ENCODE data around the gene UGT1A9. TPM values are rescaled to one million over a fixed set of nuclear protein-coding genes. Genes with fewer than 3 reads are reported as not detected.

Gene UGT1A9
- total and polyA plus RNA-seq, 2 of the 13 experiments (the other 11 are each of a cell fraction or from before 2014, with no cell fraction given) = 0.07 TPM; not detected in 1

DNA sequence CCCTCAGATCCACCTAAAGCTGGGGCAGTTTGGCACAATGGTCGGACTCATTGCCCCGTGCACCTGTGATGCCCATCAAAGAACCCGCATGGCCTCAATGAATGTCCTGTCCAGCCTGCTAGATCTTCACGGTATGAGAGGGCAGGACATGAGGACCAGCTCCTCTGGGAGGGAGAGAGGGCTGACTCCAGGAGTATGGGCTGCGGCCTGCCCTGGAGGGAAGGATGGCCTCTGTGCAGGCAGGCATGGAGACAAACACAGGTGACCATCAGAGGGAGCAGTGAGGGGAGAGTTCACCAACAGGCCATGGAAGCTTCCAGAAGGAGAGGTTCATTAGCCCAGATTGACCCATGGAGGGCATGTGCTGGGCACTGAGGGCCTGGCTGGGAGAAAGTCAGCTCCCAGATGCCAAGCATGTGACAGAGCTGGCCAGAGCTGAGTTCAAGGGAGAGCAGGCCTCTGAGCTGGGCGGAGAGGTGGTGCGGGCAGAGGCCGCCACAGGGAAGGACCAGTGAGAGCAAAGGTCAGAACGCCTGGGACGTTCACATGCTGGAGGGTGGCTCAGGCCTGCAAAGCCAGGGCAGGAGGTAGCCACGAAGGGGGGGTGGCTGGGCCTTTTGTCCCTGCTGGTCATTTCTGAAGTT, 146.4 kb downstream of the UGT1A9 start (continued):
- TF ChIP-seq, protein P1, sequence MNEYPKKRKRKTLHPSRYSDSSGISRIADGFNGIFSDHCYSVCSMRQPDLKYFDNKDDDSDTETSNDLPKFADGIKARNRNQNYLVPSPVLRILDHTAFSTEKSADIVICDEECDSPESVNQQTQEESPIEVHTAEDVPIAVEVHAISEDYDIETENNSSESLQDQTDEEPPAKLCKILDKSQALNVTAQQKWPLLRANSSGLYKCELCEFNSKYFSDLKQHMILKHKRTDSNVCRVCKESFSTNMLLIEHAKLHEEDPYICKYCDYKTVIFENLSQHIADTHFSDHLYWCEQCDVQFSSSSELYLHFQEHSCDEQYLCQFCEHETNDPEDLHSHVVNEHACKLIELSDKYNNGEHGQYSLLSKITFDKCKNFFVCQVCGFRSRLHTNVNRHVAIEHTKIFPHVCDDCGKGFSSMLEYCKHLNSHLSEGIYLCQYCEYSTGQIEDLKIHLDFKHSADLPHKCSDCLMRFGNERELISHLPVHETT (CRISPR knock-in tag; conservative IDR thresholded peaks at IDR 0.05) = no peak
- TF ChIP-seq, protein P2, sequence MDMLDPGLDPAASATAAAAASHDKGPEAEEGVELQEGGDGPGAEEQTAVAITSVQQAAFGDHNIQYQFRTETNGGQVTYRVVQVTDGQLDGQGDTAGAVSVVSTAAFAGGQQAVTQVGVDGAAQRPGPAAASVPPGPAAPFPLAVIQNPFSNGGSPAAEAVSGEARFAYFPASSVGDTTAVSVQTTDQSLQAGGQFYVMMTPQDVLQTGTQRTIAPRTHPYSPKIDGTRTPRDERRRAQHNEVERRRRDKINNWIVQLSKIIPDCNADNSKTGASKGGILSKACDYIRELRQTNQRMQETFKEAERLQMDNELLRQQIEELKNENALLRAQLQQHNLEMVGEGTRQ (IDR thresholded peaks at IDR 0.05; ENCODE audit: low read depth, low read length) = no peak
- TF ChIP-seq, protein P2 (CRISPR knock-in tag; IDR thresholded peaks at IDR 0.05; ENCODE audit: borderline replicate concordance) = no peak
- TF ChIP-seq ZNF816 (CRISPR knock-in tag; IDR thresholded peaks at IDR 0.05; ENCODE audit: borderline replicate concordance) (no peak), NFE2L2 (IDR thresholded peaks at IDR 0.05; ENCODE audit: low read length) (no peak), GLI4 (CRISPR knock-in tag; IDR thresholded peaks at IDR 0.05; ENCODE audit: borderline replicate concordance) (no peak), NR3C1 (CRISPR knock-in tag; IDR thresholded peaks at IDR 0.05) (no peak), YEATS4 (CRISPR knock-in tag; IDR thresholded peaks at IDR 0.05; ENCODE audit: borderline replicate concordance) (no peak), ZMYM3 (CRISPR knock-in tag; IDR thresholded peaks at IDR 0.05) (peak; percentile 70), ERF (CRISPR knock-in tag; IDR thresholded peaks at IDR 0.05) (no peak), KDM5A (IDR thresholded peaks at IDR 0.05; ENCODE audit: borderline replicate concordance, low read length) (no peak), SRY (CRISPR knock-in tag; IDR thresholded peaks at IDR 0.05) (no peak), SRSF1 (optimal IDR thresholded peaks at IDR 0.05; ENCODE audit: low read depth, low read length) (no peak), ARNT2 (CRISPR knock-in tag; IDR thresholded peaks at IDR 0.05; ENCODE audit: low read depth) (no peak), CBFB (CRISPR knock-in tag; IDR thresholded peaks at IDR 0.05) (no peak)
- TF ChIP-seq, protein P3, sequence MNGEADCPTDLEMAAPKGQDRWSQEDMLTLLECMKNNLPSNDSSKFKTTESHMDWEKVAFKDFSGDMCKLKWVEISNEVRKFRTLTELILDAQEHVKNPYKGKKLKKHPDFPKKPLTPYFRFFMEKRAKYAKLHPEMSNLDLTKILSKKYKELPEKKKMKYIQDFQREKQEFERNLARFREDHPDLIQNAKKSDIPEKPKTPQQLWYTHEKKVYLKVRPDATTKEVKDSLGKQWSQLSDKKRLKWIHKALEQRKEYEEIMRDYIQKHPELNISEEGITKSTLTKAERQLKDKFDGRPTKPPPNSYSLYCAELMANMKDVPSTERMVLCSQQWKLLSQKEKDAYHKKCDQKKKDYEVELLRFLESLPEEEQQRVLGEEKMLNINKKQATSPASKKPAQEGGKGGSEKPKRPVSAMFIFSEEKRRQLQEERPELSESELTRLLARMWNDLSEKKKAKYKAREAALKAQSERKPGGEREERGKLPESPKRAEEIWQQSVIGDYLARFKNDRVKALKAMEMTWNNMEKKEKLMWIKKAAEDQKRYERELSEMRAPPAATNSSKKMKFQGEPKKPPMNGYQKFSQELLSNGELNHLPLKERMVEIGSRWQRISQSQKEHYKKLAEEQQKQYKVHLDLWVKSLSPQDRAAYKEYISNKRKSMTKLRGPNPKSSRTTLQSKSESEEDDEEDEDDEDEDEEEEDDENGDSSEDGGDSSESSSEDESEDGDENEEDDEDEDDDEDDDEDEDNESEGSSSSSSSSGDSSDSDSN (CRISPR knock-in tag; IDR thresholded peaks at IDR 0.05) = 0 out of 2 replicates have a peak, but pooled peaks have one; percentile 16
- TF ChIP-seq, protein P4, sequence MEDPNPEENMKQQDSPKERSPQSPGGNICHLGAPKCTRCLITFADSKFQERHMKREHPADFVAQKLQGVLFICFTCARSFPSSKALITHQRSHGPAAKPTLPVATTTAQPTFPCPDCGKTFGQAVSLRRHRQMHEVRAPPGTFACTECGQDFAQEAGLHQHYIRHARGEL (CRISPR knock-in tag; IDR thresholded peaks at IDR 0.05) = no peak
